ENCODE results near the gene TULP1. TPM values are rescaled to one million over a fixed set of nuclear protein-coding genes. Genes with fewer than 3 reads are reported as not detected.

Gene TULP1
- total RNA-seq, 1 experiment from 2014 or later: not detected

- H3K27ac Mint-ChIP-seq: no peak overlapping the region
- Histone ChIP-seq H3T11ph (ENCODE audit: low read length) (no peak overlapping the region), H2BK15ac (ENCODE audit: low read depth, low read length) (no peak overlapping the region), H4K5ac (ENCODE audit: insufficient read length, low read depth, low read length) (no peak overlapping the region), H2BK12ac (ENCODE audit: insufficient read length, low read depth, low read length) (no peak overlapping the region), H4K91ac (ENCODE audit: insufficient read length, low read depth, low read length) (no peak overlapping the region), H3K27me3 (ENCODE audit: insufficient read depth, low read length) (no peaks in the 10 kb centered on the region), H3K79me1 (ENCODE audit: insufficient read depth, low read depth, low read length, poor library complexity, severe bottlenecking) (no peaks in the 10 kb centered on the region), H3K9me3 (ENCODE audit: control insufficient read depth, low read depth, low read length) (no peaks in the 10 kb centered on the region), H2BK120ac (ENCODE audit: low read depth, low read length, poor library complexity, severe bottlenecking) (no peak overlapping the region), H3K18ac (ENCODE audit: insufficient read length, low read depth, low read length) (no peak overlapping the region), H2BK5ac (ENCODE audit: insufficient read length, low read length) (no peak overlapping the region), H3K27ac (ENCODE audit: insufficient read length, low read depth, low read length) (no peak overlapping the region), H3K56ac (ENCODE audit: insufficient read length, low read depth, low read length) (no peak overlapping the region), H2AFZ (ENCODE audit: low read length) (no peak overlapping the region), H3K79me2 (ENCODE audit: insufficient read depth, low read length) (no peaks in the 10 kb centered on the region), H4K8ac (replicated peaks; ENCODE audit: insufficient read length, low read depth, low read length) (no peak overlapping the region), H3K14ac (ENCODE audit: insufficient read depth, low read length) (no peak overlapping the region), H2BK20ac (ENCODE audit: low read depth, low read length, poor library complexity, severe bottlenecking) (no peak overlapping the region), H2AK5ac (ENCODE audit: insufficient read length, low read length) (no peak overlapping the region), H3K4ac (ENCODE audit: low read depth, low read length) (no peak overlapping the region), H3K4me2 (ENCODE audit: insufficient read depth, insufficient read length, low read length) (no peak overlapping the region), H3K4me1 (ENCODE audit: insufficient read depth, low read length) (no peaks in the 10 kb centered on the region), H3K23ac (ENCODE audit: insufficient read length, low read depth, low read length) (no peak overlapping the region), H4K20me1 (ENCODE audit: control insufficient read depth, insufficient read depth, insufficient read length) (no peaks in the 10 kb centered on the region), H3K23me2 (ENCODE audit: insufficient read length, low read depth, low read length, poor library complexity, severe bottlenecking) (no peaks in the 10 kb centered on the region), H3K9ac (ENCODE audit: extremely low read depth, insufficient read length, low read length) (no peak overlapping the region)
- H3K36me3 Mint-ChIP-seq (ENCODE audit: insufficient read depth in 1 of 3, low read depth in 3 of 3): peaks cover 0 to 4% (median 0%) of the 10 kb centered on the region in 3 experiments; a peak in 1 of 7 replicates
- H3K4me1 Mint-ChIP-seq: no peaks in the 10 kb centered on the region
- H3K27me3 Mint-ChIP-seq (ENCODE audit: low read depth): no peaks in the 10 kb centered on the region; the same call in 1 of the 2 replicates
- no peak overlapping the region for H3K4me3 Mint-ChIP-seq
- no CpG with 5 or more reads among the region's 6 CpGs for WGBS (ENCODE audit: extremely low coverage, insufficient read length, low lambda C conversion rate)
- TF ChIP-seq, protein P1, sequence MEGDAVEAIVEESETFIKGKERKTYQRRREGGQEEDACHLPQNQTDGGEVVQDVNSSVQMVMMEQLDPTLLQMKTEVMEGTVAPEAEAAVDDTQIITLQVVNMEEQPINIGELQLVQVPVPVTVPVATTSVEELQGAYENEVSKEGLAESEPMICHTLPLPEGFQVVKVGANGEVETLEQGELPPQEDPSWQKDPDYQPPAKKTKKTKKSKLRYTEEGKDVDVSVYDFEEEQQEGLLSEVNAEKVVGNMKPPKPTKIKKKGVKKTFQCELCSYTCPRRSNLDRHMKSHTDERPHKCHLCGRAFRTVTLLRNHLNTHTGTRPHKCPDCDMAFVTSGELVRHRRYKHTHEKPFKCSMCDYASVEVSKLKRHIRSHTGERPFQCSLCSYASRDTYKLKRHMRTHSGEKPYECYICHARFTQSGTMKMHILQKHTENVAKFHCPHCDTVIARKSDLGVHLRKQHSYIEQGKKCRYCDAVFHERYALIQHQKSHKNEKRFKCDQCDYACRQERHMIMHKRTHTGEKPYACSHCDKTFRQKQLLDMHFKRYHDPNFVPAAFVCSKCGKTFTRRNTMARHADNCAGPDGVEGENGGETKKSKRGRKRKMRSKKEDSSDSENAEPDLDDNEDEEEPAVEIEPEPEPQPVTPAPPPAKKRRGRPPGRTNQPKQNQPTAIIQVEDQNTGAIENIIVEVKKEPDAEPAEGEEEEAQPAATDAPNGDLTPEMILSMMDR (conservative IDR thresholded peaks at IDR 0.05): no peak
- DNase-seq: no peak
- peaks cover 2 to 4% of the 10 kb centered on the region in 2 experiments; a peak in 4 of 5 replicates for H3K9me3 Mint-ChIP-seq
These were observed 40.6 kb upstream of the TULP1 start for GRCh38 chr6:35553315-35553714.
